CD4-positive, alpha-beta T cell treated with Interleukin-12 subunit alpha and Interleukin-12 subunit beta, for 1 hour (primary cell): ENCODE data around the gene OR5V1.
"Not testable (repeated sequence)": the region's sequence is repeated elsewhere in the genome, so short reads cannot be mapped to it uniquely, and the experiment has no call there.

Experiments
- DNase-seq: peaks from one replicate; pipeline ENCODE4 v3.0.0-alpha.2; 2020

The OR5V1 gene

DNA sequence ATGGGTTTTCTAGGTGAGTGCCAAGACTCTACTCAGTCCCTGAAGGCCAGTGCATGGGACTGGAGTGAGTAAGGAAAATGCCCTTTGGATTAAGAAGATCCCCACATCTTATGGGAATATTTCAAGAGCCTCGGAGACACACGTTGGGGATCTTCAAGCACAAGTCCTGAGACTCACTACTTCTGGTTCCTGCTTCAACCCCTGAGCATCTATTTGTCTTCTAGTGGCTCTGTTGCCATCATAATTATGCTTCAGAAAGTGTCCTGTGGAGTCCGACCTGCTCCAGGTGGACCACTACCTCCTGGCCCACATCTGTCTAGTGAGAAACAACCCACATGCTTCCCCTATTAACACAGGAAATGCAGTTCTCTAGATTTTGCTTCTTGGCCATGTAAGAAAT, at the start of gene OR5V1:
Gene OR5V1 (minus strand): TSS at position 101 of the 400 bp plus-strand sequence. CDS start 12,670 bp downstream, outside the sequence.
- DNase-seq: no peak

DNA sequence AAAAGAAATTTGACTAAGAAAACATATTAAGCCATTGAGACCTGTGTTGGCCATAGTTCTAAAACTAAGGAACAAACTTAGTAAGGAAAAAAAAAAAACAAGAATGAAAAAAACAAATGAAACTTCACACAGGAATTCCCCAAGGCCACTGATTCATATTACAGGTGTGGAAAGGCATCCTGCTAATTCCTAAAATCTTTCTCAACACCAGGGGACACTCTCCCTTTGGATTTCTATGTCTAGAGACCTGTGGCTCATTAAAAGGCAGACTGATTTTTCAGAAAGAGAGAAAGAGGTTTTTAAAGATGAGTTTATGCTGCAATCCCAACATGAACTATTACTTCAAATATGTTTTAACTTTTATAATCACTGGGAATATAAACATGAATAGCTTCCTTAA, 45.9 kb upstream of the OR5V1 start, which contains the start of gene OR12D1:
Gene OR12D1 (plus strand): TSS at position 341 of the 400 bp plus-strand sequence.
- DNase-seq: no peak

DNA sequence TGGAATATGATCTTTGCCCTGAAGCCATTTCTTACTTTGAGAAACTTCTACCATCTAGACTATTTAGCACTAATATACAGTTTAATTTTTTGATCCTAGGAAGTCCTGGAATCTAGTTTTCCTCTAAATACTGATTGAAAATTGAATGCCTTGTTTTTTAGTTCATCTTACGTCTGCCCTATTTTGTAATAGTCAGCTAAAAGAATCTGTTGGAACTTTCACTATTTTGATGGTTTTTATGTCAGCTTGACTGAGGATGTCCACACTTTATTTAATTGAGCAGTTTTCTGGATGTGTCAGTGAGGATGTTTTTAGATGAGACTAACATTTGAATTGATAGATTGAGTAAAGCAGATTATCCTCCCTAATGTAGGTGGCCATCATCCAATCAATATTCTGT, 35.1 kb upstream of the OR5V1 start:
- DNase-seq: no peak

DNA sequence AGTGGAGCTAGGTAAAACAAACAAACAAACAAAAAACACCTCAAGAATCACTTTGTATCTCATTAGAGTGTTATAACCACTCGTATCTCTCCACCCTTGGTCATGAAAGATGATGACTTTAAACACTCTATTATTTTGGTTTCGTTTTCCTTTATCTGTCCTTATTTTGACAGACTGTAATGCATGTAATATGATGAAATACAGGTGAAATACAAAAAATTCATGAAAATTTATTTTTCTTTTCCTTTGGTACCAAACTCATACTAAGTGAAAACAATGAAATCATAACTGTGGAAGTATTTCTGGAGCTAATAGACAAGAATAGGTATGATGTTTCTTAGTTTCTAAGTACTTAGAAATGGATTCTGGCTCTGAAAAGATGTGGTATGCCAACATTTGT, 30.9 kb upstream of the OR5V1 start:
- DNase-seq: no peak

DNA sequence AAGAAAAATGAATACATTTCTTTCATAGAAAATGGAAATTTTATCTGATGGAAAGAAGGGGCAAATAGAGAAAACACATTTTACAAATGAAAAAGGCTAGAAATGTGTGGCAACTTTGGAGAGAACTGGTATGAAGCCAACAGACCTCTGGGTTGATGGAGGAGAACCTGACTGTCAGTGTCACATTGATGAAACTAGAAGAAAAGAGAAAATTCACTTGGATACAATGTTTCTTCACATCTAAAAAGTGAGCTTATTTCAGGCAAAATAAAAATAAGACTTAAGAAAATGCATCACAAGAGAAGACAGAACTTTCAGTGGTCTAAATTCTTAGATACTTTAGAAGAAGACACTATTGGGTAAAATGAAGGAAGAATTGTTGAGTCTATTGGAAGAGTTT, 26.7 kb upstream of the OR5V1 start, which contains the start of gene OR12D2:
Gene OR12D2 (plus strand): TSS at position 301 of the 400 bp plus-strand sequence. CDS start 1,069 bp downstream, outside the sequence.
- no peak for DNase-seq

DNA sequence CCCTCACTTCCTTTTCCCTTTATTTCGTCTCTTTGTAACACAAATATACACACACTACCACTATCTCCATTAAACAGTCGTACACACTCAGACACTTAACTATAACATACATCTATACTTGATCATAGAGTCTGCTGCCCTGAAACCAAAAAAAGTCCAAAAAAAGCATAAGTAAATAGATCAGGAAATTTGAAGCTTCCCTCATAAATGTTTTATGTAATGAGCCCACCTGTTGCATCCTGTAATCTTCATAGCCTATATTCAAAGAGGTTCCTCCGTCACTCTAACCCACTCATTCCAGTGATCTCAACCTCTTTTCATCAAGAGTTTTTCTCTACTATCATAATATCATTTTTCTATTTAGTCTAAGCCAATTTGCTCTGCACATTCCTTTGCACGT, 19.9 kb upstream of the OR5V1 start:
- no peak for DNase-seq

DNA sequence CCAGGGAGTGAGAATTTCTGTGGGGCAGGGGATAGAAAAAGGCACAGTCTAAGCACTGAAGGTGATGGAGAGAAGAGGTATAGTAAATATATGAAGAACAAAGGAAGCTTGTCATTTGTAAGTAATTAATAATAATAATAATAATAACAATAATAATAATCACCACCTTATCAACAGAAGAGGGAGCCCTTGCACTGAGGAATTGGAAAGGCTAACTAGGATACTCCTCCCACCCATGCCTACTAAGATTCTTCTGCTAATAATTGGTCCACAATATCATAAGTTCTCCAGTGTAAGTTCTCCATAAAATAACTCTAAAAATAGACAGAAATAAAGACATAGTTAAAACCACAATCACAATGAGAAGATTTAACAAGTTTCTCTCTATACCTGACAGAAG, 7.3 kb upstream of the OR5V1 start:
- no peak for DNase-seq

DNA sequence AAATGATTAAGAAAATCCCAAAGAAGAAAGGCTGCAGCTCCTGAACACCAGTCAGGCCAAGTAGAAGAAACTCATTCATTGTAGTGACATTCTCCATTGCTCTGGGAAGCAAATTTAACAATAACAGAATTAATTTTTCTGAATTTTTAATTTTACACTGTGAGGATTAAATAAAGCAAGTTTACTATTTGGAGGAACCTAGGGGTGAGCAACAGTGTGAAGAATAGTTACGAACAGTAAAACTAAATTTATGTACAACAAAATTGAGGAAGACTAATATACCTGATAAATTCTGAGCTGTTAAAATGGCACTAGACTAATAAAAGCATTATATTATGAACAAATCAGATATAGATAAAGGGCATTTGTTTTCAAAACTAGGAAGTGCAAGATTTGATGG, 6.5 kb upstream of the OR5V1 start, which contains the start of gene OR12D3:
Gene OR12D3 (minus strand): TSS at position 101 of the 400 bp plus-strand sequence. CDS start 4 bp downstream, at position 97.
- DNase-seq: no peak

DNA sequence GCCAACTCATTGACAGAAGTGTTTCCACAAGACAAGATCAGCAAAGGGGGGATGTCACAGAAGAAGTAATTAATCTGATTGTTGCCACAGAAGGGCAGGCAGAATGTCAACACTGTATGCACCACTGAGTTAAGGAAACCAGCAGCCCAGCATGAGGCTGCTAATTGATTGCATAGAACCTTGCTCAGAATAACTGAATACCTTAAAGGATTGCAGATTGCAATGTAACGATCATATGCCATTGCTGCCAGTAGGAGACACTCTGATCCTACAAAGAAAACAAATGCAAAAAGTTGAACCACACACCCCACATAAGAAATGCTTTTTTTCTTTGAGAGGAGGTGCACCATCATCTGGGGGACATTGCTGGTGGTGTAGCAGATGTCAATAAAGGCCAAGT, 13.1 kb downstream of the OR5V1 start:
- DNase-seq: no peak

DNA sequence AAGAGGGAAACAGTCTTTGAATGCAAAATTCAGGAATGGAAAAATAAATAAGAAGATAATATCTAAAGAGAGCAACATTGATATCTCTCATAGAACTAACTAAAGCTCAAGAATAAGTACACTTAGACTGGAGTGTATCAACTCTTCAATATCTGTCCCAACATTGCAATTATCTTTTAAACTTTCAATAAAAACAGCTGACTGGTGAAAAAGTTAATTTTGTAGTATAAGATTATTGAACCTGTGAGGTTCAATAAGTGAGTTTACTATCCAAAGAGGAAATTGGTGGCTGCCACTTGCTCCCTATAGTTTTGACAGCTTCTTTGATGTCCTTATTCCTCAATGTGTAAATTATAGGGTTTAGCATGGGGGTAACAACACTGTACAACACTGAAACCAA, 13.7 kb downstream of the OR5V1 start:
- no peak for DNase-seq

DNA sequence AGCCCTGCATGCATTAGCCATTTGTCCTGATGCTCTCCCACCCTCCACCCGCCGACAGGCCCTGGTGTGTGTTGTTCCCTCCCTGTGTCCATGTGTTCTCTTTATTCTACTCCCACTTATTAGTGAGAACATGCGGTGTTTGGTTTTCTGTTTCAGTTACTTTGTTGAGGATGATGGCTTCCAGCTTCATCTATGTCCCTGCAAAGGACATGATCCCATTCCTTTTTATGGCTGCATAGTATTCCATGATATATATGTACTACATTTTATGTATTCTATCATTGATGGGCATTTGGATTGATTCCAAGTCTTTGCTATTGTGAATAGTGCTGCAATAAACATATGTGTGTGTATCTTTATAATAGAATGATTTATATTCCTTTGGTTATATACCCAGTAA, 19.3 kb downstream of the OR5V1 start:
- DNase-seq: not testable (repeated sequence)

DNA sequence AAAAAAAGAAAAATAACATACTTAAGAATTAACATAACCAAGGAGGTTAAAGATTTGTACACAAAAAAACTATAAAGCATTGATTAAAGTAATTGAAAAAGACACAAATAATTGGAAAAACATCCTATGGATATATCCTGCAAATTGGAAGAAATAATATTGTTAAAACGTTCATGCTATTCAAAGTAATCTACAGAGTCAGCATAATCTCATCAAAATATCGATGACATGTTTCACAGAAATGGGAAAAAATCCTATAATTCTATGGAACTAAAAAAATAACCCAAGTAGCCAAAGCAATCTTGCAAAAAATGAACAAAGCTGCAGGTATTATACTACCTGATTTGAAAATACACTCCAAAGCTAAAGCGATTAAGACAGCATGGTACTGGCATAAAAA, 23.3 kb downstream of the OR5V1 start:
- DNase-seq: no peak

DNA sequence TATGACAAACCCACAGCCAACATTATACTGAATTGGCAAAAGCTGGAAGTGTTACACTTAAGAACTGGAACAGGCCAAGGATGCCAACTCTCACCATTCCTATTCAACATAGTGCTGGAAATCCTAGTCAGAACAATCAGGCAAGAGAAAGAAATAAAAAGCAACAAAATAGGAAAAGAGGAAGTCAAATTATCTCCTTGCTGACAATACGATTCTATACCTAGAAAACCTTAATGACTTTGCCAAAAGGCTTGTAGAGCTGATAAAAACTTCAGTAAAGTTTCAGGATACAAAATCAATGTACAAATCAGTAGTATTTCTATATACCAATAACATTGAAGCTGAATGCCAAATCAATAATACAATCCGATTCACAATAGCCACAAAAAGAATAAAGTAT, 32.4 kb downstream of the OR5V1 start:
- no peak for DNase-seq

DNA sequence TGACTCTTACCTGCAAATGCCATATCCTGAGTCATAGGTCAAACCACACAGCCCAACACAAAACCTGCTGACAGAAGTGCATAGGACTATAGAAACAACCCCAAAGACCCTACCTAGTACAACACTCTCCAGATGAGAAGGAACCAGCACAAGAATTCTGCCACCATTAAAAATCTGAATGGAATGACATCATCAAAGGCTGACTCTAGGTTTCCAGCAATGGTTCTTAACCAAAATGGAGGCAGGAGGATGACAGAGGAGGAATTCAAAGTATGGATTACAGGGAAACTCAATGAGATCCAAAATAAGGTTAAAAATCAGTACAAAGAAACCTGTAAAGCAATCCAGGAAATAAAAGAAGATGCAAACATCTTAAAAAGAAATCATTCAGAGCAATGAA, 36.0 kb downstream of the OR5V1 start:
- no peak for DNase-seq

DNA sequence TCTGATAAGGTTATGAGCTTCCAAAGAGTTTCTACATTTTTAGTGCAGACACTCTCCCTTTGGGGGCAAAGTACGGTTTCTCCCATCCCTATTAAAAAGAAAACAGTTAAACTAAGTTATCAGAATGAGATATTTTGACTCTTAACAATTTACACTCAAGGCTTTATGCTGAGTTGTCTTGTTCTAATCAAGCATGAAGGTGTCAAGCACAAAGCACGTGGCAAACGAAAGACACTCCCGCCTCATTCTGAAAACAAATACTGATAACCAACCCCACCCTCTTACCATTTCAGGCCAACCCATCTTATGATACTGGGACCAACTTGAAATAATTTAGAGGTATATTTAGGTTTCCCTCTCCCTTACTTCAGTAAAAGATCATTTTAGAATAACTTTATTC, 42.9 kb downstream of the OR5V1 start:
- DNase-seq: no peak

DNA sequence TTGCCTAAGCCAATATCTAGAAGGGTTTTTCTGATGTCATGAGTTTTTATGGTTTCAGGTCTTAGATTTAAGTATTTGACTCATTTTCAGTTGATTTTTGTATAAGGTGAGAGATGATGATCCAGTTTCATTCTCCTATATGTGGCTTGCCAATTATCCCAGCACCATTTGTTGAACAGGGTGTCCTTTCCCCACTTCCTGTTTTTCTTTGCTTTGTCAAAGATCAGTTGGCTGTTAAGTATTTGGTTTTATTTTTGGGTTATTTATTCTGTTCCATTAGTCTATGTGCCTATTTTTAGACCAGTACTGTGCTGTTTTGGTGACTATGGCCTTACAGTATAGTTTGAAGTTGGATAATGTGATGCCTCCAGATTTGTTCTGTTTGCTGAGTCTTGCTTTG, 45.3 kb downstream of the OR5V1 start:
- DNase-seq: not testable (repeated sequence)

DNA sequence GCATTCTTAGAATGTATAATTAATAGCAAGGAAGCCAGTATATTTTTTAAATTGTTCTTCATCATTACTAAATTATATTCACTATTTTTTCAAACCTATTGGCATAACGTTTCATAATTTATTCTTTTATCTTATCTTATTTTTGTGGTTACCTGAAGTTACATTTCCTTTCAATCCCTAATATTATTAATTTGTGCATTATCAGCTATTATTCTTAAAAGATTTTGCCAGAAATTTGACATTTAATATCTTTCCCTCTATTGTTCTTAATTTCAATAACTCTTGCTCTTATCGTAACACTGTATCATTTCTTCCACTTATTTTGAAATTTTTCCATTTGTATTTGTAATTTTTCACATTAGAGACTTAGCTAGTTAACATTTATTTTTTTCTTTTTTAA, 48.7 kb downstream of the OR5V1 start:
- no peak for DNase-seq
